ENCODE results near the gene FAM222A. TPM values are rescaled to one million over a fixed set of nuclear protein-coding genes. Genes with fewer than 3 reads are reported as not detected.

The FAM222A gene
- total and polyA plus RNA-seq, 5 experiments from 2014 or later = 0.16 to 1.6 (median 0.28) TPM

GRCh38 chr12:109778684-109779083 lies 65.1 kb downstream of the FAM222A start:
- H3K36me3 Mint-ChIP-seq = no peaks in the 10 kb centered on the region
- peaks cover 0 to 6% (median 0%) of the 10 kb centered on the region in 5 donors for H3K27me3 Mint-ChIP-seq
- ATAC-seq = no peak
- no peak overlapping the region for H3K27ac Mint-ChIP-seq
- peaks cover 4 to 9% (median 8%) of the 10 kb centered on the region in 4 donors for H3K4me1 Mint-ChIP-seq
- POLR2A ChIA-PET = no interaction called here
- no peak for DNase-seq
- H3K9me3 Mint-ChIP-seq = peaks cover 0 to 2% (median 0%) of the 10 kb centered on the region in 9 donors
- no peak overlapping the region for H3K4me3 Mint-ChIP-seq

GRCh38 chr12:109779382-109779781 lies 65.8 kb downstream of the FAM222A start:
- ATAC-seq (no peak), DNase-seq (no peak)
- H3K36me3 Mint-ChIP-seq = no peaks in the 10 kb centered on the region
- no peak overlapping the region for H3K4me3 Mint-ChIP-seq
- H3K27me3 Mint-ChIP-seq = peaks cover 0 to 4% (median 0%) of the 10 kb centered on the region in 5 donors
- peaks cover 0 to 2% (median 0%) of the 10 kb centered on the region in 9 donors for H3K9me3 Mint-ChIP-seq
- H3K4me1 Mint-ChIP-seq = peaks cover 4 to 7% (median 6%) of the 10 kb centered on the region in 4 donors
- H3K27ac Mint-ChIP-seq = no peak overlapping the region
- POLR2A ChIA-PET = no interaction called here

GRCh38 chr12:109781668-109782325 lies 68.2 kb downstream of the FAM222A start:
- POLR2A ChIA-PET = no interaction called here
- Mint-ChIP-seq H3K27me3 (peaks cover 0 to 6% (median 0%) of the 10 kb centered on the region in 5 donors), H3K36me3 (no peaks in the 10 kb centered on the region), H3K4me1 (peaks cover 4 to 7% (median 6%) of the 10 kb centered on the region in 4 donors), H3K27ac (no peak overlapping the region), H3K4me3 (no peak overlapping the region), H3K9me3 (peaks cover 0 to 2% (median 0%) of the 10 kb centered on the region in 9 donors)
- ATAC-seq = no peak
- peak in 1 of 10 donors; percentile 14 for DNase-seq

- peaks cover 0 to 2% (median 0%) of the 10 kb centered on the region in 9 donors for H3K9me3 Mint-ChIP-seq
- H3K4me1 Mint-ChIP-seq = peaks cover 4 to 5% (median 4%) of the 10 kb centered on the region in 4 donors
- POLR2A ChIA-PET = no interaction called here
- DNase-seq (peak in 1 of 10 donors; percentile 46), ATAC-seq (no peak)
- no peaks in the 10 kb centered on the region for H3K36me3 Mint-ChIP-seq
- no peak overlapping the region for H3K4me3 Mint-ChIP-seq
- H3K27me3 Mint-ChIP-seq = peaks cover 0 to 6% (median 0%) of the 10 kb centered on the region in 5 donors
- H3K27ac Mint-ChIP-seq = no peak overlapping the region
Measured at GRCh38 chr12:109782326-109782703, 68.7 kb downstream of the FAM222A start.

GRCh38 chr12:109783135-109783964 lies 69.7 kb downstream of the FAM222A start:
- Mint-ChIP-seq H3K27me3 (peaks cover 0 to 9% (median 0%) of the 10 kb centered on the region in 5 donors), H3K27ac (peak overlapping the region in 1 of 10 donors; percentile 45), H3K4me3 (no peak overlapping the region), H3K9me3 (no peaks in the 10 kb centered on the region), H3K36me3 (no peaks in the 10 kb centered on the region), H3K4me1 (no peaks in the 10 kb centered on the region)
- DNase-seq = peak in 1 of 10 donors; percentile 51
- no peak for ATAC-seq
- POLR2A ChIA-PET = no interaction called here

- H3K27ac Mint-ChIP-seq = no peak overlapping the region
- DNase-seq (peak in 1 of 10 donors; percentile 31), ATAC-seq (no peak)
- H3K4me1 Mint-ChIP-seq = no peaks in the 10 kb centered on the region
- POLR2A ChIA-PET = no interaction called here
- peaks cover 0 to 11% (median 0%) of the 10 kb centered on the region in 5 donors for H3K27me3 Mint-ChIP-seq
- no peaks in the 10 kb centered on the region for H3K9me3 Mint-ChIP-seq
- H3K36me3 Mint-ChIP-seq = no peaks in the 10 kb centered on the region
- no peak overlapping the region for H3K4me3 Mint-ChIP-seq
Measured at GRCh38 chr12:109783965-109784244, 70.3 kb downstream of the FAM222A start.

- Mint-ChIP-seq H3K27ac (no peak overlapping the region), H3K9me3 (no peaks in the 10 kb centered on the region), H3K4me3 (no peak overlapping the region), H3K4me1 (no peaks in the 10 kb centered on the region), H3K36me3 (no peaks in the 10 kb centered on the region), H3K27me3 (peaks cover 0 to 15% (median 3%) of the 10 kb centered on the region in 5 donors)
- no peak for ATAC-seq
- POLR2A ChIA-PET = no interaction called here
- DNase-seq = no peak
Measured at GRCh38 chr12:109785854-109786253, 72.2 kb downstream of the FAM222A start.

GRCh38 chr12:109786799-109787198 lies 73.2 kb downstream of the FAM222A start:
- no peak overlapping the region for H3K4me3 Mint-ChIP-seq
- POLR2A ChIA-PET = no interaction called here

GRCh38 chr12:109789526-109790048 lies 76.0 kb downstream of the FAM222A start:
- DNase-seq (peak in 1 of 10 donors; percentile 14), ATAC-seq (no peak)
- Mint-ChIP-seq H3K4me1 (no peaks in the 10 kb centered on the region), H3K27me3 (peaks cover 6 to 21% (median 17%) of the 10 kb centered on the region in 5 donors), H3K9me3 (no peaks in the 10 kb centered on the region), H3K4me3 (no peak overlapping the region), H3K27ac (no peak overlapping the region), H3K36me3 (no peaks in the 10 kb centered on the region)
- POLR2A ChIA-PET = no interaction called here

More at GRCh38 chr12:109786799-109787198, 73.2 kb downstream of the FAM222A start:
- H3K36me3 Mint-ChIP-seq = no peaks in the 10 kb centered on the region
- no peak overlapping the region for H3K27ac Mint-ChIP-seq
- no peaks in the 10 kb centered on the region for H3K9me3 Mint-ChIP-seq
- ATAC-seq (no peak), DNase-seq (peak in 1 of 10 donors; percentile 43)
- H3K4me1 Mint-ChIP-seq = no peaks in the 10 kb centered on the region
- H3K27me3 Mint-ChIP-seq = peaks cover 0 to 15% (median 3%) of the 10 kb centered on the region in 5 donors

- H3K9me3 Mint-ChIP-seq = no peaks in the 10 kb centered on the region
- ATAC-seq (no peak), DNase-seq (no peak)
- H3K4me3 Mint-ChIP-seq = no peak overlapping the region
- peaks cover 6 to 20% (median 17%) of the 10 kb centered on the region in 5 donors for H3K27me3 Mint-ChIP-seq
- POLR2A ChIA-PET = no interaction called here
- no peaks in the 10 kb centered on the region for H3K36me3 Mint-ChIP-seq
- H3K27ac Mint-ChIP-seq = no peak overlapping the region
- H3K4me1 Mint-ChIP-seq = no peaks in the 10 kb centered on the region
Measured at GRCh38 chr12:109792992-109793391, 79.4 kb downstream of the FAM222A start.

- H3K27ac Mint-ChIP-seq = no peak overlapping the region
- no peaks in the 10 kb centered on the region for H3K9me3 Mint-ChIP-seq
- H3K4me3 Mint-ChIP-seq = no peak overlapping the region
- POLR2A ChIA-PET = no interaction called here
- H3K4me1 Mint-ChIP-seq = no peaks in the 10 kb centered on the region
- no peaks in the 10 kb centered on the region for H3K36me3 Mint-ChIP-seq
- DNase-seq (peak in 1 of 10 donors; percentile 9), ATAC-seq (no peak)
- H3K27me3 Mint-ChIP-seq = peaks cover 6 to 21% (median 17%) of the 10 kb centered on the region in 5 donors
Measured at GRCh38 chr12:109793411-109793810, 79.8 kb downstream of the FAM222A start.

- ATAC-seq (no peak), DNase-seq (peak in 1 of 10 donors; percentile 35)
- H3K4me3 Mint-ChIP-seq = no peak overlapping the region
- no peaks in the 10 kb centered on the region for H3K36me3 Mint-ChIP-seq
- H3K4me1 Mint-ChIP-seq = no peaks in the 10 kb centered on the region
- no peaks in the 10 kb centered on the region for H3K9me3 Mint-ChIP-seq
- POLR2A ChIA-PET = interaction anchor here (0.6 kb wide), 1 partner anchor 89 kb away, joined by 5 read pairs; no protein-coding TSS in a partner anchor
- H3K27me3 Mint-ChIP-seq = peaks cover 6 to 21% (median 15%) of the 10 kb centered on the region in 5 donors
- no peak overlapping the region for H3K27ac Mint-ChIP-seq
Measured at GRCh38 chr12:109793826-109794501, 80.3 kb downstream of the FAM222A start.

Measured in naive thymus-derived CD8-positive, alpha-beta T cell (primary cell).